ENCODE results near the gene ABCA4.

The ABCA4 gene

DNA sequence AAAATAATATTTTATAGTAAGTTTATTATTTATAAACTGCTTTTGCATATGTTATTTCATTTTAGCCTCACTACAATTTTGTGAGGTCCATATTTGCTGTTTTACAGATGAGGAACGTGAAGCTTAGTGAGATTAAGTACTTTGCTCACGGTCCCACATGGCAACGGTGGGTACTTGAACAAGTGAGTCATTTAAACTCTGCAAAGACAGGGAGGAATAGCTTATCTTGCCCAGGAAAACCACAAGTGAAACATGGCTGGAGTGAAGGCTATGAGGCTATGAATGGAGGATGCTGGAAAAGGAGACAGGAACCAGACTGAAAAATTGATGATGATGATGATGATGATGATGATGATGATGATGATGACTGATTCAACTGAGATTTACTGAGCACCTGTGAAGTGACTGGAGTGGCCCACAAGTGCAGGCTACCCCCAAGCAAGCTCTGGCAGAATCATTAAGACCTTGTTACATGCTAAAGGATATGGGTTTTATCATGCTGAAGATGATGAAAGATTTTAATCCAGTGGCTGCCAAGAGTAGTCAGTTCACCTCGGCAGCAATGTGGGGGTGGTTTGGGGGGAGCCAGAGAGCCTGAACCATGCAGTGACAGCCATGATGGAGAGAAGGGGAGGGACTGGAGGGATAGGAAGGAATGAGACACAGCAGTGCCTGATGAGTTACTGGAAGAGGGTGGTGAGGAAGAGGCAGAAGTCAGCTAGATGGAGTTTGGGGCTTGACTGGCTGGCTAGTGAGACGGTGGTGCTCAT, 1.4 kb upstream of the ABCA4 start:
- DNase-seq (ENCODE audit: low read depth in 2 of 2, low spot score in 1 of 2), result no peak

DNA sequence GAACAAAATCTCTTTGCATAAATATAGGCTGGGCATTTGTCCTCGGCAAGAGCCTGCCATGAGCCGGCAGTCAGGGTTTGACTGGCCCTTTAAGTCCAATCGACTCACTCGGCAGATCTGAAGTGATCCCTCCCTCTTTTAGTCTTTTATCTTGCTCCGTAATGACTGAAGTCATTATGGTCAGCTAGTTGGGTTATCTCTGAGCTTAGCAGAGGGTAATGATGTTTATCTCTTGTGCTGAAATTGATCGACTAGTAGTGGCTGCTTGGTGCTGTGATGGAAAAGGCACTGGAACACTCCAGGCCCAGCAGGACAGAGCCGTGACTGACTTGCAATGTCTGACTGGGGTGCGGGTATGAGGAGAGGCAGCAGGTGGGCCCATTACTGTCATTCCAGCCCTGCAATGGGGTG, 468 bp upstream of the ABCA4 start:
- DNase-seq (ENCODE audit: low read depth in 2 of 2, low spot score in 1 of 2), result no peak

DNA sequence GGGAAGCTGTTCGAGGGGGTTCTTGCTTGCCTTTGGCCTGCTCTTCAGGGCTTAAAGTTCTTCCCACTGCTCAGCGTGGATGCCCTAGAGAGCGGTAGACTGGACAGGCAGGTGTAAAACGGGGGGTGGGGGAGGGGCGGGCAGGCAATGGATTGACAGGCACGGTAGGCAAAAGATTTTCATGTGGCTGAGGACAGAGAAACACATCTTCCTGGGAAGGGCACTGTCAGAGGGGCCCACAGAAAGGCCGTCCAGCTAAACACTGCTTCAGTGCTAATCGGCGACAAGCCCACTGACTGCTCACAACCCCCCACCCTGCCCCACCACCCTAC, 412 bp downstream of the ABCA4 start:
- DNase-seq (ENCODE audit: low read depth in 2 of 2, low spot score in 1 of 2), result no peak

DNA sequence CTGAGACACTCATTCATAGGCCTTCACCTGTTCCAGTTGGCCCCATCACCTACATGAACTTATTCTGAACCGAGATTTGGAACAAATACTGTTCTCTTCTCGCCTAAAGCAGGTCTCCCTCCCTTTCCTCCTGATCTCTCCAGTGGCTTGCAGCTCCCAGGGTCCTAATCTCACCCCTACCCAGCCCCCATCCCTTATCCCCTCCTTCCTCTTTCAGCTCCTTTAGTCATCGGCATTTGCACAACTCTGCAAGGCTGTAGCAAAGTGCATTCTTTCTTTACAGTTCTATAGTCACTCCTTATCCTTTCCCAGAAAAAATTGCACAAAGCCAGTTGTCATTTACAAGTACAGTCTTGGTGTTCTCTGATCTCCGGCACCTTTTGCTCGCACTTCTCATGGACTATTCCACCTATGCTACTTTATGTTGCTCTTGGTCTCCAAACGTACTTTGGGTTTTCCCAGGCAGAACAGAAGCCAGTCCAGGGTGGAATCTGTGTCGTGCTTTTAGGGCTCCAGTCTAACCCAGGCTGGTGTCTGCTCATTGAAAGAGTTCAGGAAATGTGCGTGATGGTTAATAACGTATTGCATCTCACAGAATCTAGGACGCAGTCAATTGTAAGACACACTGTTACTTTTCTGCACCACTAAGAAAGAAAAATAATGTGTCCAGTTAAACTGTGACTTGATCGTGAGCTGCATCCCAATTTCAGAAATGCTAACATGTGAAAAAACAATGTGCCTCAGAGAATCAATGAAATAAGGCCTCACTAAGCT, 965 bp downstream of the ABCA4 start:
- DNase-seq (ENCODE audit: low read depth in 2 of 2, low spot score in 1 of 2), result no peak

DNA sequence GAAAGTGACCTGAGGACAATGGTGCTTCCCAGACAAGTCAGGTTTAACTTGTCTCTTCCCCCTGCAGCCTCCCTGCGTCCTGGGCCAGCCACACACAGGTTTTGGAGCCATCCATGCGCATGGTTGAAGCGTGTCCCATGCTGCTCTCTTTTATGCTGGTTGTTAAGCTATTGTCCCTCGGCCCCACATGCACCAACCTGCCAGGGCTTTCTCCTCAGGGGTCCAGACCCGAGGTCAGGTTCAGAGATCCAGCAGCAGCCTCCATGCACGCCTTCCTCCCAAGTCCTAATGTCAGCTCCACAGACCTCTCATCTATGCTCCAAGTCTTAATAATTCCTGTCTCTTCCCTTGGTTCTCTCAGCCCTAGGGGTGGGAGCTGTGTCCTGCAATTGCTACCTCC, 1.6 kb downstream of the ABCA4 start:
- DNase-seq (ENCODE audit: low read depth in 2 of 2, low spot score in 1 of 2), result no peak

DNA sequence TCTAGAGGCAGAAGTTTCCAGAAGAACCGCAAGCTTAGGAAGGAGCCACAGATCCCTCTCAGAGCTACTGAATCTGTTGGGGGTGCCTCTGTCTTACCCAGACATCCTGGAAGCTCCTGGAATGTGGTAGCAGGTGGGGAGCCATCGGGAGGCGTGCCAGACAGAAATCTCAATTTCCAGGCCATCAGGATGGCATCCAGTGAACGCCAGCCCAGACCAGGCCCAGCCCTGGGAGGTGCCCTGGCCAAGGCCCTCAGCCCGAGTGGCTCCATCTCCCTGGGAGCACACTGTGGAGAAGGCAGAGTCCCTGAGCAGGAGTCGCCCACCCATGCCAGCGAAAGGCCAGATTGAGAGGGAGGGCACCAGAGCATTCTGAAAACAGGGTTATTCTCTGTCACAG, 2.5 kb downstream of the ABCA4 start:
- no peak for DNase-seq (ENCODE audit: low read depth in 2 of 2, low spot score in 1 of 2)

DNA sequence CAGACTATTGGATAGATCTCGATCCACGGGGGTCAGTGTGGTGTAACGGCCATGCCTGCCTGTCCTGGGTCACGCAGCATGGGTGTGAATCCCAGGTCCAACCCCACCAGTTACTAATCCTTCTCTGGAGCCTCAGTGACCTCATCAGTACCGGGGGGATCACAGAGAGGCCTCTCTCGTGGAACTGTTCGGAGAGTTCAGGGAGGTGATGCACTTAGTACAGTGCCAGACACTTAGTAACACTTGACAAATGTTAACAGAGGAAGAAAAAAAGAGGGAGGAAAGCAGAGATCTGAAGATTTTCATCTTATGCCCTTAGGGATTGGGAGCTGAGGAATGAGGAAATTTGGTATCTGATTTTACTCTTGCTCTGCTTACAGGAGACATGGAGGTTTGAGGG, 2.9 kb downstream of the ABCA4 start:
- DNase-seq (ENCODE audit: low read depth in 2 of 2, low spot score in 1 of 2), result no peak

DNA sequence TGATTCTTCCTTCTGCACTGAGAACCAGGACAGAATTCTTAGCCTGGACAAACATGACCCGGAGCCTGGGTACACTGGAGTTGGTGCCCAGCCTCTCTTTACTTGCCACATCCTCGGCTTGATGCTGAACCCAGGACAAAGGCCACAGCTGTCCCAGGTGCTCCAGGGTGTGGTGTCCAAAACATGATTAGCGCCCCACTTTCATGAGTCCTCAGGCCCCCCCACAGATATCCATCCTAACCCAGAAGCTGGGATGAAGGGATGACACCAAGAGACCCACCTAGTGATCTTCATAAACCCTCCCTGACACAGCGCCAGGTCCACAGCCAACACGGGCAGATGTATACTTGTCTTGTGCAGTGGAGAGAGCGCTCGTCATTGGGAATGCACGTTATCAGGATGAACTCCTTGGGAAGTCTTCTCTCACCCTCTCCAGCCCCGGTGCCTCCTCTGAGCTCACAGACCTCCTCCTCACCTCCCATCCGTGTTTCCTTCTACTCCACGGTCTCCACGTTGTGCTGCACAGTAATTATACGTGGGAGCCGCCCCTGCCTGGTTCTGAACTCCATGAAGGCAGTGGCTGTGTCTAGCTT, 3.6 kb downstream of the ABCA4 start:
- no peak for DNase-seq (ENCODE audit: low read depth in 2 of 2, low spot score in 1 of 2)

DNA sequence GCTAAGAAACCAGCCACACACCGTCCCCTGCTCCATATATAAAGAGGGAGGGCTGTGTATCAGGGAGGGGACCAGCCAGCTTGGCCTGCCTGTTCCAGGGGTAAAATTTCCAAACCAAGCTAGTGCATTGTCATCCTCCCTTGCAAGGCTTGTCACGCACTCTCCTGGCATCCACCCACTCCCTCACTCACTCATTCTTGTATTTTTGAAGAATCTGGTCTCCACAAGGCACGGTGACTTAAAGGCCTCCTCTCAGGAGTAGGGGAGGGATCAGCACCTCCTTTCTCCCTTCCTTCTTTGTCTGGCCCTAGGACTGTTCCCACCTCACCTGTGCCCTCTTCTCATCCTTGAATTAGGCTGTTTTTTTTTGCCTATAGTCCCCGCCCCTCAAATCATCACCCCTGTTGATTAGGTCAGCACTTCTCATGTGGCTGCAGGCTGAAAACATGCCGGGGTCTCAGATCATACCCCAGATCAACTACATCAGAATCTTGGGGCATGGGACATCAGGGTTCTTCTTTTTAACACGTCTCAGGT, 5.0 kb downstream of the ABCA4 start:
- no peak for DNase-seq (ENCODE audit: low read depth in 2 of 2, low spot score in 1 of 2)

DNA sequence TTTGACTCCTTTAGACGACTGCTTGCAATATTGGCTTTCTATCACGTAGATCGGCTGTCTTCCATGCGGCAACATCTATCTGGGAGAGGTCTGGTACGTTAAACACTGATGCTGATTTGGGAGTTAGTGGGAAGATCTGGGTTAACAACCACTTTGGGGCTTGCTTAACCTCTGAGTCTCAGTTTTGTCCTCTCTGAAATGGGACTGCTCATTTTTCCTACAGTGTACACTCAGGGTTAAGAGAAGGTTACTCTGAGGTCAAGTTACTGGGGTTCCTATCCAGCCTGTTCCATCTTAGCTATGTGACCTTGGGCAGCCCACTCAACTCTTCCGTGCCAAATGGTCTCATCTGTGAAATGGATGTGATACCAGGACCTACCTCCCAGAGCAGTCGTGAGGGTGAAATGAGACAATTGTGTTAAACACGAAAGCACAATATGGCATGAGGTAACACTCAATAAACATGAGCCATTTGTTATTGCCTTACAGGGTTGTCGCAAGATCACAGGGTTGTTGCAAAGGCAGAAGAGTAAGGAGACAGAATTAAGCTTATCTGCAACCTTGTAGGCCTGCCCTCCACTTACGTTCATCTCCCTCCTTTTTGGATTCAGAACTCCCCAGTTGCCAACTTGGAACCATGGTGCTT, 5.6 kb downstream of the ABCA4 start:
- DNase-seq (ENCODE audit: low read depth in 2 of 2, low spot score in 1 of 2), result no peak

DNA sequence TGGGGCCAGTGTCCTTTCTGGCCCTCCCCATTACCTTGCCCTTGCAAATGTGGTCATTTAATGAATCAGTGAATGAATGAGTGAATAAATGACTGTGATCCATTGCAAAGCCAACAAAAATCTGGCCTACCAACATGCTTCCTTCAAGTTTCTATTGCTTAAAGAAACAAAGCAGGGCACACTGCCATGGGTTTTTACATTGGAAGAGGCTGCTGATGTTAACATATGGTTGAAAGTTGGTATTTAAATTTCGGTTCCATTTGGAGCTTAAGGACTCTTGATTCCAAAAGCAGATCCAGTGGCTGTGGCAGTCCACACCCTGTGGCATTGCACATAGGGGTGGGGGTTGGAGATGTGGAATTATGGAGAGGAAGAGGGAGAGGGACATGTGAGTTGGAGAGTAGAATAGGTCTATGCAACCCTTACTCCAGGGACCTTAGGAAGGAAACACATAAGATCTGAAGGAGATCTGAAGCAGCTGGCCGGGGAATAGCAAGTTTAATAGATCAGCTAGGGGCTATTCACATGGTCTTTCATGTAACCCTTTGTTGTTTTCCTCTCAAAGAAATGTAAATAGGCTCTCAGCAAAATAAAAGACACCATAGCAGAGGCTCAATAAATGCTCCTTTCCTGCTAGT, 7.2 kb downstream of the ABCA4 start:
- no peak for DNase-seq (ENCODE audit: low read depth in 2 of 2, low spot score in 1 of 2)

DNA sequence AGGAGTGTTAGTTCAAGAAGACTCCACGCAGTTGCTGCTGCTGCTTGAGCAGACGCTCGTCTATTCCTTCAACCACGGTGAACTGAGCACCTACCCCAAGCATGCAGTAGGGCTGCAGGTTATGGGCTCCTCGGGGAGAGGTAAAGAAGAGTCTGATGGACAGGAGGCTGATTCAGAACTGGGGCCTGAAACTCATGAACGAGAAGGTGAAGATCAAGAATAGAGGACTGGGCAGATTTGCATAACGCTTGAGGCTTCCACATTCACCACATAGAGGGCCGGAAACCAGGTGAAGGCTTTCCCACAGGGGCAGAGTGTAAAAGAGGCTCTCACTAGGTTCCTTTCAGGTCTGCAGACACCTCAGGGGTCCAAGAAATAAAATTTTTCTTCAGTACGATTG, 9.1 kb downstream of the ABCA4 start:
- no peak for DNase-seq (ENCODE audit: low read depth in 2 of 2, low spot score in 1 of 2)

DNA sequence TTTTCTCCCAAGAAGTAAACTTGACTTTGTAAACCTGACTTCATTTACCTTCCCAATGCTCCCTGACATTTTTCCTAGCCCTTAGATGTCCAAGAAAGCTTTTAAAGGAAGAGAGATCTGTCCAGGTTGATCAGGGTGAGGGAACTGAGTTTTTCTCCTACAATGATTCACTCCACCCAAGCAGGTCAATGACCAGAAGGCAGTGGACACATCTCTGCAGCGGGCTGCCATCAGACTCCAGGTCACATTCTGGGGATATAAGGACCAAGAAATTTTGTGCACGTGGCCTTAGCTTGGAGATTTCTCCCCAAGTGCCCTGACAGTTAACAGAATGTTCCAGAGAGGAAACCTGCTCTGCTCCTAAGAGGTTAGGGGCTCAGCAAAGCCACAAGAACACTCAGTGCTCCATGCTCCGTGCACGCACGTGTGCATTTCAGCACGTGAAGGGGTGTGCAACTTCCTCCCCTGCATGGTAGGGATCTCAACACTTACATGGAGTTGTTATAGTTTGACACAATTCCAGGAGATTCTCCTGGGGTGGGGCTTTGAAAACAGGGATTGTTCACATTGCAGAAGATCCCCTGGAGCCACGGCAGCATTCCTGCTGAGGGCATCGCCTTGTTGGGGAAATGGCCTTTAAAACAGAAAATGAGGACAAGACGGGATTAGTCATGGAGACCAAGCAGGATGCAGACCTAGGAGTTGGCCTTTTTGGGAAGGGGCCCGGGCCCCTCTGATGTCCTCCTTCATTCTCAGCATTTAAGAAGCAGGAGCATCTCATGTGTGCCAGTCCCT, 9.8 kb downstream of the ABCA4 start:
- no peak for DNase-seq (ENCODE audit: low read depth in 2 of 2, low spot score in 1 of 2)

DNA sequence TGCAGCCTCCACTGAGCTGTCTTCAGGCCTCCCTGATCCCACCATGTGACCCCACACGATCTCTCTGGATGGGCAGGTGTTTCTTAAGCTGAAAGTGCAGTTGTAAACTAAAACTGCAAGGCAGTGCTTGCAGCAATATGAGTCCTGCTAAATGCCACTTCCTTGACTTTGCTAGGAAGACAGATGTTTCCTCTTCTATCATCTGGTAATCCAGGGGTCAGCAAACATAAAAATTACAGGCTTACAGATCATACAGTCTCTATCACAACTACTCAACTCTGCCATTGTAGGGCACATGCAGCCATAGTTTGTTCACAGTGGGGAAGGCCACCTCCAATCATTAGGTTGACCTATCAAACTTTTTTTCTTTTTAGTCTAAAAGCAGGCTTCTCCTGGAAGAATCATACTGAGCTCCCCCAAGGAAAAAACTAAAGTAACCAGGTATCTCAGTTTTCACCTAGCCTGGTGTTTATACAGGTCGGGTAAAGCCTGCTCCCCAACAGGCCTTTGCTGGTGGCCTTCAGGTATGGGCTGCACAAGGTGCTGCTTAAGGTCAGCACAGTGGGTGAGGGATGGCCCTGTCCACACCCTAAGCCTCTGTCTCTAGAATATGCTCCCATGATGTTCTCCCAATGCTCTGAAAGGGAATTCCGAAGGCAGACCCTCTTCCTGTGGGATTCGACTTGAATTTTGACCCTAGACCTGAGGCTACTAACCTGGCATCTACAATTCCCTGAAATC, 10.8 kb downstream of the ABCA4 start:
- no peak for DNase-seq (ENCODE audit: low read depth in 2 of 2, low spot score in 1 of 2)

DNA sequence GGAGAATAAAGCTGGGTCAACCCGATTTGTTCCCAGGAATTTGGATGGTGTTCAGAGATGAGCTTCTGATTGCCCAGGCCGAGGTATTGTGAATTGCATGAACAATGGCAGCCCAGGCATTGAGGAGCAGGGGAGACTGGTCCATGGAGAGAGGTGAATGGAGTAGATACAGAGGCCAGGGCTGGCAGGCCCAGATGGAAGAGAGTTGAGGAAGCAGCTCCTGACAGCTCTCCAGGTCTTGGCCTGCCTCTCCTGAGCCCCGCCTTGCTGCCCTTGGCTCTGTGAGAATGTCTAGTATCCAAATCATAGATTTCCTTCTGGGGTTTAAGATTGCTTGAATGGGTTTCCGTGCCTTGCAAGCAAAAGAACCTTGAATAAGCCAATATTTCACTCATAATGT, 11.5 kb downstream of the ABCA4 start:
- DNase-seq (ENCODE audit: low read depth in 2 of 2, low spot score in 1 of 2), result no peak

DNA sequence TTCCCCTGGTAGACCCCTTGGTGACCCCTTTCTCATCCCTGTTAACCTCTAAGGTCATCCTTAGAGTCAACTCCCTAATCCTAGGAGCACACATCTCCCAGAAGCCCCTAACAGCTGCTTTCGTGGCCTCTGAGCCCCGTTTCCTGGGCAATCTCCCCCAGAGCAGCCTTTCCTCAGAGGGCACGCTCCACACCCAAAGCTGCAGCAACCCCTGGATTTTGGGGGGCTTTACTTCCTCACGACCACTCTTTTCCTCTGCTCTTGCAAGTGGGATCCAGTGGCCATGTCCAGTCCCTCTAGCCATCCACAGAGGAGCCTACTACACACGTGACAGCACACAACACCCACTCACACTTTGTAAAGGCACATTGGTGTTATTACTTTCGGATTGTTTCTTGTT, 13.8 kb downstream of the ABCA4 start:
- no peak for DNase-seq (ENCODE audit: low read depth in 2 of 2, low spot score in 1 of 2)

DNA sequence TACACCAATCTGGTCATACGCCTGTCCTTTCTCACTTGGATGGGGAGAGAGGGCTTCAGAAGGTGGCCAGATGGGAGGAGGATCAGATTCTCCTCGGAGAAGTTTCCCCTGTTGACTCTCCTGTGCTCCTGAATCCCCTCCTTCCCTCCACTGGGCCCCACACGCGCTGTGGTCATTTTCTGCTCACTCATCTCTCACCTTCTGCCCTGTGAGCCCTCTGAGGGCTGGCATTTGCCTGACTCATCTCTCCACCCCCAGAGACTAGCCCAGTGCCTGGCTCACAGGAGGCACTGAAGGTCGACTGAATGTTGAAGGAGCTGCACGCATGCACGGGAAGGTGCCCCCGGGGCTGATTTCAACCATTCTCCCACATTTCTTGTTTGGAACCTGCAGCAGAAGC, 14.2 kb downstream of the ABCA4 start:
- no peak for DNase-seq (ENCODE audit: low read depth in 2 of 2, low spot score in 1 of 2)

DNA sequence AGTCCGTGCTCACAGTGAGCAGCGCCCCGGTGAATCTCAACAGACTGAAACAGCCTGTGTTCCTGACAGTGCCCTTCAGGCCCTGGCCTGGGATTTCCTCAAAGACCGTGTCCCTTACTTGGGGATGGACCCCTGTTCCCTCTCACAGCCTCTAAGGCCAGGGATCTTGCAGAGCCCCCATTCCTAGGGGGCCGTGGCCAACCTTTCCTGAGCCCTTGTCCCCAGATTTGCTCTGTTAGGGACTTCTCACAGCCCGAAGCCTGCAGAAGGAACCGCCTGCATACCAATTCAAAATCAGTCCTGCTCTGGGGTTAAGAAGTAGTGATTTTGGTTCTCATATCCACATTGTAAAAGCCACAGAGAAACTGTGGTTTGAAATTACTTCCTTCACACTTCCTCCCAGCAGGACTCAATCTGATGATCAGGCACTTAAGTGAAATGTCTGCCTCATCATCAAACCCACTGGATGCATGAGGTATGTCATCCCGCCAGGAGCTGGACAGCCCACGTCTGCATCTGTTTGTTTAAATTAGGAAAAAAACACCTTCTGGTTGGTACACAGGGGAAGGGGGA, 14.9 kb downstream of the ABCA4 start:
- DNase-seq (ENCODE audit: low read depth in 2 of 2, low spot score in 1 of 2), result no peak

DNA sequence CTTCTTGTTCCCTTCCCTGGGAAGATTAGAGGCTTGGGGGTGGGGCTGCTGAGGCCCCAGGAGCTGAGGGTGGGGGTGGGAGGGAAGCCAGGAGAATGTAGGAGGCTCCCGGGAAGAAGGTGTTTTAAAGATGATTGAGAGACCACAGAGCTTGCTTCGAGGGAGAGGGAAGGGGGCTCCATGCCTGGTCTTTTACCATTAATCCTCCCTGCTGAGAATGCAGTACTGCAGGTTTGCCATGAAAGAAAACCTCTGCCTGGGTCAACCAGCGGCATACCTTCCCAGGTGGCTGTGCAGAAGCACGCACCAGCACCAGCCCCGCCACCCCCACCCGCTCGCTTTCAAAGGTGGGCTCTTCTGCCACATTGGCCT, 15.4 kb downstream of the ABCA4 start:
- no peak for DNase-seq (ENCODE audit: low read depth in 2 of 2, low spot score in 1 of 2)

Measured in stimulated activated CD8-positive, alpha-beta memory T cell treated with anti-CD3 and anti-CD28 coated beads, Interleukin-4, amount 100 ng/mL, for 4 hours (primary cell).